K562 (cell line): ENCODE measurements around the gene MMP21. TPM values are rescaled to one million over a fixed set of nuclear protein-coding genes. Genes with fewer than 3 reads are reported as not detected.

Experiments
- ATAC-seq: fragments of 200-7000 bp; cut with Tn5 transposase; 3 replicates; pipeline ENCODE4 v1.9.1; 2020; ENCODE audit warnings: moderate library complexity
- BruUV-seq: library from RNA; stranded (reverse); fragments of 400-500 nt; replicated peaks from 2 replicates; lab custom pipeline; 2021; lab: Mats Ljungman, UMichigan
- CTCF ChIA-PET: fragments of 300-600 bp; formaldehyde crosslinking; extraction: SDS; loops from one replicate; lab custom pipeline; 2021; ENCODE audit warnings: low intra/inter-chr PET ratio; lab: Yijun Ruan, JAX
- POLR2A ChIA-PET: fragments of 300-600, 350-650 bp; sonication (Branson Sonifier 250); formaldehyde crosslinking; extraction: SDS; loops from one replicate; lab custom pipeline; 2021; ENCODE audit warnings: antibody characterized with exemption, inconsistent platforms; lab: Yijun Ruan, JAX
- DNase-seq, 4 experiments: peaks; one replicate each; pipeline versions ENCODE4 v3.0.0 to v3.0.0-alpha.2; 2011 to 2018; ENCODE audit warnings: low spot score in 3 of 4, mixed read lengths in 3 of 4; ENCODE audit errors: extremely low read depth in 1 of 4
- FAIRE-seq: peaks from 2 replicates; lab custom pipeline; 2011; peaks lifted over from hg19 to GRCh38; lab: Jason Lieb, UNC
- H2AFZ ChIP-seq: 2 replicates; pipeline ENCODE4 v1.6.0; 2011; ENCODE audit warnings: low read depth, low read length, control low read depth, inconsistent platforms
- H3K27ac ChIP-seq: fragments of 200-600 bp; 3 replicates; pipeline ENCODE4 v1.8.0; 2011; ENCODE audit warnings: low read depth, mild to moderate bottlenecking, control low read depth, inconsistent platforms, low read length, moderate library complexity, mixed read lengths; ENCODE audit errors: extremely low read depth
- H3K27me3 ChIP-seq, 2 experiments: fragments of 300-600 bp in 1 of 2; 2 replicates in 1 of 2; 3 replicates in 1 of 2; pipeline versions ENCODE4 v1.6.0 to v1.8.0; 2011; ENCODE audit warnings: inconsistent platforms in 2 of 2, low read length in 2 of 2, mild to moderate bottlenecking in 1 of 2, mixed read lengths in 1 of 2, moderate library complexity in 1 of 2; ENCODE audit not compliant: control insufficient read depth in 2 of 2, insufficient read depth in 2 of 2
- H3K36me3 ChIP-seq: fragments of 300-600 bp; 3 replicates; pipeline ENCODE4 v1.8.0; 2011; ENCODE audit warnings: mild to moderate bottlenecking, low read length, inconsistent platforms; ENCODE audit not compliant: control insufficient read depth, insufficient read depth
- H3K4me1 ChIP-seq, 2 experiments: fragments of 200-600 bp in 1 of 2; replicated peaks in 1 of 2; 2 replicates in 1 of 2; 3 replicates in 1 of 2; pipeline versions ENCODE4 v1.5.1 to v1.8.0; 2011; ENCODE audit warnings: inconsistent platforms in 2 of 2, low read length in 2 of 2, mild to moderate bottlenecking in 1 of 2, mixed read lengths in 1 of 2, moderate library complexity in 1 of 2; ENCODE audit not compliant: control insufficient read depth in 2 of 2, insufficient read depth in 2 of 2
- H3K4me2 ChIP-seq: 2 replicates; pipeline ENCODE4 v1.6.1; 2011; ENCODE audit warnings: low read length, control low read depth, inconsistent platforms, mixed read lengths; ENCODE audit not compliant: insufficient read depth
- H3K4me3 ChIP-seq: fragments of 200-600 bp; sonication (generic), shearing (Covaris generic); 2 replicates; pipeline ENCODE4 v1.5.1; 2016; ENCODE audit warnings: control low read depth, inconsistent platforms
- H3K79me2 ChIP-seq: fragments of 200-600 bp; 3 replicates; pipeline ENCODE4 v1.8.0; 2011; ENCODE audit warnings: low read length, inconsistent platforms; ENCODE audit not compliant: control insufficient read depth, insufficient read depth
- H3K9ac ChIP-seq, 2 experiments: 2 replicates each; pipeline versions ENCODE4 v1.6.0 to v1.6.1; 2011; ENCODE audit warnings: low read depth in 2 of 2, low read length in 2 of 2, control low read depth in 1 of 2, inconsistent platforms in 1 of 2, mild to moderate bottlenecking in 1 of 2, mixed read lengths in 1 of 2; ENCODE audit not compliant: insufficient read depth in 1 of 2
- H3K9me1 ChIP-seq: one replicate; pipeline ENCODE4 v1.6.0; 2011; ENCODE audit warnings: inconsistent platforms, mild to moderate bottlenecking, low read length, moderate library complexity; ENCODE audit not compliant: control insufficient read depth, insufficient read depth
- H3K9me3 ChIP-seq: replicated peaks from 2 replicates; pipeline ENCODE4 v1.5.1; 2011; ENCODE audit warnings: low read depth, low read length, inconsistent platforms; ENCODE audit not compliant: control insufficient read depth, insufficient read depth
- H4K20me1 ChIP-seq: replicated peaks from 2 replicates; pipeline ENCODE4 v1.6.1; 2011; ENCODE audit warnings: low read length, inconsistent platforms, mixed read lengths; ENCODE audit not compliant: control insufficient read depth, insufficient read depth
- BRD9 ChIP-seq: fragments of 450-650 bp; IDR thresholded peaks from 2 replicates; pipeline ENCODE4 v1.6.1; 2018; ENCODE audit warnings: low read depth; ENCODE audit not compliant: partially characterized antibody
- CBFA2T2 ChIP-seq: fragments of 450-650 bp; conservative IDR thresholded peaks from 2 replicates; pipeline ENCODE4 v1.6.1; 2017; ENCODE audit warnings: mild to moderate bottlenecking
- MEIS2 ChIP-seq: fragments of 450-650 bp; IDR thresholded peaks from 2 replicates; pipeline ENCODE4 v1.6.1; 2014; ENCODE audit warnings: mild to moderate bottlenecking; ENCODE audit not compliant: partially characterized antibody
- MXI1 ChIP-seq: IDR thresholded peaks from 2 replicates; pipeline ENCODE4 v1.6.1; 2011; ENCODE audit warnings: low read depth, mild to moderate bottlenecking, improper control_type of control experiment, low read length
- PHF21A ChIP-seq: fragments of 450-650 bp; IDR thresholded peaks from 2 replicates; pipeline ENCODE4 v1.6.1; 2017; ENCODE audit warnings: low read depth, borderline replicate concordance
- PHF8 ChIP-seq: fragments of 200-600 bp; sonication (generic); IDR thresholded peaks from 2 replicates; pipeline ENCODE4 v1.6.1; 2012; ENCODE audit warnings: mixed run types, mild to moderate bottlenecking, inconsistent platforms, low read length, moderate library complexity, borderline replicate concordance
- RBM39 ChIP-seq: fragments of 200-400 bp; formaldehyde crosslinking; optimal IDR thresholded peaks from 2 replicates; pipeline ENCODE3; 2018; ENCODE audit warnings: low read depth, low read length
- SIN3B ChIP-seq: fragments of 450-650 bp; IDR thresholded peaks from 2 replicates; pipeline ENCODE4 v1.6.1; 2017; ENCODE audit warnings: low read depth, mild to moderate bottlenecking, moderate library complexity
- ZBTB8A ChIP-seq: fragments of 450-650 bp; IDR thresholded peaks from 2 replicates; pipeline ENCODE4 v1.6.1; 2018; ENCODE audit warnings: mild to moderate bottlenecking, moderate library complexity; ENCODE audit not compliant: partially characterized antibody
- ZNF24 ChIP-seq: fragments of 450-650 bp; IDR thresholded peaks from 2 replicates; pipeline ENCODE4 v1.6.1; 2016
- WGBS: fragments of 100-300 bp; shearing (Covaris generic); methylation state at CpG from one replicate; pipeline ENCODE4 v1.1.6; 2016; ENCODE audit warnings: low coverage, mixed read lengths; ENCODE audit not compliant: insufficient coverage; ENCODE audit errors: missing lambda C conversion rate; 5-methylcytosine and 5-hydroxymethylcytosine counted together
- in situ Hi-C: fragments of 300-500 bp; cut with MboI; formaldehyde crosslinking; loops from 4 replicates; pipeline ENCODE4 v1.15.0; 2018; ENCODE audit warnings: inconsistent platforms, mixed read lengths
- intact Hi-C: fragments of 100-400 bp; cut with micrococcal nuclease; formaldehyde crosslinking; loops from 2 replicates; pipeline ENCODE4 v1.14.2; 2022
- polyA plus RNA-seq, 8 experiments: library from polyadenylated mRNA; depleted of rRNA in 4 of 8; stranded (reverse) in 5 of 8; unstranded in 3 of 8; fragments of >200 nt; fragmentation: Nextera tagmentation in 2 of 8; fragmentation: Illumina TruSeq in 1 of 8; extraction: Ambion mirVana in 2 of 8; extraction: Trizol in 1 of 8; gene quantifications; 2 replicates each; pipeline versions ENCODE4 v1.2.1 to v1.2.3, GENCODE V29; 2011 to 2014; ENCODE audit warnings: inconsistent platforms in 1 of 8, missing spikeins in 1 of 8
- total RNA-seq, 7 experiments: library from RNA; depleted of rRNA in 6 of 7; stranded (reverse); fragments of >200 nt in 6 of 7; fragmentation: Illumina TruSeq in 2 of 7; extraction: Trizol in 2 of 7; gene quantifications; 2 replicates each; pipeline versions ENCODE4 v1.2.1 to v1.2.3, GENCODE V29; 2011 to 2021; ENCODE audit warnings: low replicate concordance in 1 of 7
- TF ChIP-seq, protein P1 (sequence below): sonication (generic); formaldehyde crosslinking; IDR thresholded peaks from 2 replicates; pipeline ENCODE4 v1.8.0; 2022; ENCODE audit warnings: missing genetic modification reagents, mild to moderate bottlenecking, moderate library complexity, borderline replicate concordance
- TF ChIP-seq, protein P2 (sequence below): fragments of 450-650 bp; IDR thresholded peaks from 2 replicates; pipeline ENCODE4 v1.6.1; 2016; ENCODE audit warnings: mild to moderate bottlenecking
- TF ChIP-seq, protein P3 (sequence below), 2 experiments: fragments of 250-450 bp in 1 of 2; fragments of 450-650 bp in 1 of 2; sonication (Bioruptor Pico) in 1 of 2; IDR thresholded peaks; 2 replicates each; pipeline versions ENCODE4 v1.6.1 to v1.8.0; 2016 to 2021; ENCODE audit warnings: mild to moderate bottlenecking in 2 of 2, moderate library complexity in 2 of 2, missing compliant biosample characterization in 1 of 2, missing genetic modification characterization in 1 of 2
- TF ChIP-seq, protein P4 (sequence below): fragments of 450-650 bp; IDR thresholded peaks from 2 replicates; pipeline ENCODE4 v1.6.1; 2017; ENCODE audit warnings: mild to moderate bottlenecking, moderate library complexity

The MMP21 gene
- total and polyA plus RNA-seq, 9 of the 15 experiments (the other 6 are each of a cell fraction or from before 2014, with no cell fraction given): not detected

DNA sequence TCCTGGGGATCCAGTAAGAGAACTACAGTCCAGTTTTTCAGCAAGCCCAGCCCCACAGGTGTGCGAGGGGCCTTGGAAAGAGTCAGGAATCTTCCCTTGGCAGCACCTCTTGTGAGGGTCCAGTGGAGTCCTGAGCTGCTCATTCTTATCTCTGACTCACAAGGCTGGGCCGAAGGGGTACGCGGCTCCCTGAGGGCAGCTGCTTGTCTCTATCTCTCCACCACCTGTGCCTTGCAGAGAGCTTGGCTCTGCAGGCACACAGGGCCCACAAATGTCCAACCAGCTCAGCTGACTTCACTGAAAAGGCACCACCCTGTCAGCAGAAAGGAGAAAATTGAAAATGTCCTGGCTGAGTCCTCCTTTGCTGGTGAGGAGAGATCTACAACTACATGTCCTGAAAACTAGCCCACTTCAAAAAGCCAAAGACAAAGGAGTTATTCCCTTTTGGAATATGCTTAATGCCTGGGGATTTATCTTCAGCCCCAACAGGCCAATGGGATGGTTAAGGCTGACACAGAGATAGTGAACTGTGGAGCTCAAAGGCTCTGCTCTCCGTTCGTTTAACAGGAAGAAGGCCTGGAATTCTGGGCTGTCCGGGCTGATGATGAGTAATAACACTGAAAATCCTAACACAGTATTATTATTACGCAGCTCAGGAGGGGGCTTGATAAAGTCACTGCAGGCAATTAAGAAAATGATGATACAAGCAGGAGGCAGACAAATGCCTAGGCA is 24.0 kb upstream of the MMP21 start (continued):
- TF ChIP-seq, protein P1, sequence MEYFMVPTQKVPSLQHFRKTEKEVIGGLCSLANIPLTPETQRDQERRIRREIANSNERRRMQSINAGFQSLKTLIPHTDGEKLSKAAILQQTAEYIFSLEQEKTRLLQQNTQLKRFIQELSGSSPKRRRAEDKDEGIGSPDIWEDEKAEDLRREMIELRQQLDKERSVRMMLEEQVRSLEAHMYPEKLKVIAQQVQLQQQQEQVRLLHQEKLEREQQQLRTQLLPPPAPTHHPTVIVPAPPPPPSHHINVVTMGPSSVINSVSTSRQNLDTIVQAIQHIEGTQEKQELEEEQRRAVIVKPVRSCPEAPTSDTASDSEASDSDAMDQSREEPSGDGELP (CRISPR knock-in tag): peak; percentile 23; the same call in 1 of the 2 replicates
- no peak for TF ChIP-seq SIN3B
- TF ChIP-seq CBFA2T2: peak; percentile 63

DNA sequence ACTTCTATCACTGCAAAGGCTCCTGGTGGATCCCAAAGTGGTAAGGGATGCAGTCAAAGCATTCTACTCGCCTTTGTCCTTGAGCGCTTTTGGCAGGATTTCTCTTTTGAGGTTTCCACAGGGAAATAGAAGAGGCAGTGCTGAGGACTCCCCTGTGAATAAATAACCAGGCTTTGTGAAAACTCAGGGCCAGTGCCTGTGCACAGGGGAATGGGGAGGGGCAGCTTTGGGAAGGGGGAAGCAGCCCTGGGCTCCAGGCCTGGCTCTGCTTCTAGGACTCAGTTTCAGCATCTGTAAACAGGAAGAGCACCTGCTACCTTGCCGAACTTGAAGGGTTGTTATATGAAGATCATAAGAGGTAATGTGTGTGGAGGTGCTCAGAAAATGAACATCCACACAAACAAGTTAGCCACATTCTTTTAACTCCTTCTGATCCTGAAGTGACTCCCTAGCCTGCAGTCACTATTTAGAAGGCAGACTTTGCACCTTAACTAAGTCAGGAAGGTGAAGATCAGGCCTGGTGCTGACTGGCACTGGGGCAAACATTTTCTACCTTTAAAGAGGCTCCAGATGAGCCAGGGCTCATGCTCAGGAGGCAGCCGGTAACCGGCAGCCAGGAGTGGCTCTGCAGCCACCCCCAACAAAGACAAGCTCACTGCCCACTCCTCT is 22.5 kb upstream of the MMP21 start:
- peaks cover 0 to 4% of the 10 kb centered on the region in 2 experiments; a peak in 2 of 5 replicates for H3K4me1 ChIP-seq
- H3K36me3 ChIP-seq: peaks cover 25% of the 10 kb centered on the region; the same call in 2 of the 3 replicates
- no peak for ATAC-seq
- no peak overlapping the region for H3K9ac ChIP-seq
- CTCF ChIA-PET: no interaction called here
- H3K27me3 ChIP-seq: no peaks in the 10 kb centered on the region
- intact Hi-C loops: no loop called here
- no peaks in the 10 kb centered on the region for H3K9me3 ChIP-seq
- no peaks in the 10 kb centered on the region for H3K79me2 ChIP-seq
- WGBS: 47% methylated on average over 5 of the region's 5 CpGs
- no peak for FAIRE-seq
- H4K20me1 ChIP-seq: no peaks in the 10 kb centered on the region; the same call in 1 of the 2 replicates
- H3K4me2 ChIP-seq: no peak overlapping the region
- no TSS peak for BruUV-seq
- no peak overlapping the region for H2AFZ ChIP-seq
- H3K4me3 ChIP-seq: no peak overlapping the region
- POLR2A ChIA-PET: interaction anchor here (0.5 to 0.8 kb wide), 2 partner anchors 9 kb away, joined by 3 read pairs; no protein-coding TSS in a partner anchor
- no peaks in the 10 kb centered on the region for H3K9me1 ChIP-seq
- no peak for DNase-seq
- in situ Hi-C loops: no loop called here
- H3K27ac ChIP-seq: no peak overlapping the region
- TF ChIP-seq MXI1 (no peak), PHF21A (no peak), ZNF24 (no peak), ZBTB8A (no peak), BRD9 (no peak), MEIS2 (no peak), RBM39 (no peak), PHF8 (no peak)
- TF ChIP-seq, protein P2, sequence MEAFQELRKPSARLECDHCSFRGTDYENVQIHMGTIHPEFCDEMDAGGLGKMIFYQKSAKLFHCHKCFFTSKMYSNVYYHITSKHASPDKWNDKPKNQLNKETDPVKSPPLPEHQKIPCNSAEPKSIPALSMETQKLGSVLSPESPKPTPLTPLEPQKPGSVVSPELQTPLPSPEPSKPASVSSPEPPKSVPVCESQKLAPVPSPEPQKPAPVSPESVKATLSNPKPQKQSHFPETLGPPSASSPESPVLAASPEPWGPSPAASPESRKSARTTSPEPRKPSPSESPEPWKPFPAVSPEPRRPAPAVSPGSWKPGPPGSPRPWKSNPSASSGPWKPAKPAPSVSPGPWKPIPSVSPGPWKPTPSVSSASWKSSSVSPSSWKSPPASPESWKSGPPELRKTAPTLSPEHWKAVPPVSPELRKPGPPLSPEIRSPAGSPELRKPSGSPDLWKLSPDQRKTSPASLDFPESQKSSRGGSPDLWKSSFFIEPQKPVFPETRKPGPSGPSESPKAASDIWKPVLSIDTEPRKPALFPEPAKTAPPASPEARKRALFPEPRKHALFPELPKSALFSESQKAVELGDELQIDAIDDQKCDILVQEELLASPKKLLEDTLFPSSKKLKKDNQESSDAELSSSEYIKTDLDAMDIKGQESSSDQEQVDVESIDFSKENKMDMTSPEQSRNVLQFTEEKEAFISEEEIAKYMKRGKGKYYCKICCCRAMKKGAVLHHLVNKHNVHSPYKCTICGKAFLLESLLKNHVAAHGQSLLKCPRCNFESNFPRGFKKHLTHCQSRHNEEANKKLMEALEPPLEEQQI: no peak
- TF ChIP-seq, protein P3, sequence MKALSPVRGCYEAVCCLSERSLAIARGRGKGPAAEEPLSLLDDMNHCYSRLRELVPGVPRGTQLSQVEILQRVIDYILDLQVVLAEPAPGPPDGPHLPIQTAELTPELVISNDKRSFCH (CRISPR knock-in tag; IDR thresholded peaks at IDR 0.05): no peak
- TF ChIP-seq, protein P3 (tag; IDR thresholded peaks at IDR 0.05): no peak
- TF ChIP-seq, protein P4, sequence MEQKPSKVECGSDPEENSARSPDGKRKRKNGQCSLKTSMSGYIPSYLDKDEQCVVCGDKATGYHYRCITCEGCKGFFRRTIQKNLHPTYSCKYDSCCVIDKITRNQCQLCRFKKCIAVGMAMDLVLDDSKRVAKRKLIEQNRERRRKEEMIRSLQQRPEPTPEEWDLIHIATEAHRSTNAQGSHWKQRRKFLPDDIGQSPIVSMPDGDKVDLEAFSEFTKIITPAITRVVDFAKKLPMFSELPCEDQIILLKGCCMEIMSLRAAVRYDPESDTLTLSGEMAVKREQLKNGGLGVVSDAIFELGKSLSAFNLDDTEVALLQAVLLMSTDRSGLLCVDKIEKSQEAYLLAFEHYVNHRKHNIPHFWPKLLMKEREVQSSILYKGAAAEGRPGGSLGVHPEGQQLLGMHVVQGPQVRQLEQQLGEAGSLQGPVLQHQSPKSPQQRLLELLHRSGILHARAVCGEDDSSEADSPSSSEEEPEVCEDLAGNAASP: no peak
